GM18508 (cell line): ENCODE results near the gene PSMB7.

Experiments used
- ATAC-seq: cut with Tn5 transposase; IDR thresholded peaks from one replicate; pipeline ENCODE4 v1.9.1; 2021; ENCODE audit warnings: moderate number of reproducible peaks; ENCODE audit not compliant: insufficient read depth, unreplicated experiment

Gene PSMB7

GRCh38 chr9:124332361-124333202 is 82.7 kb downstream of the PSMB7 start:
- no peak for ATAC-seq

DNA sequence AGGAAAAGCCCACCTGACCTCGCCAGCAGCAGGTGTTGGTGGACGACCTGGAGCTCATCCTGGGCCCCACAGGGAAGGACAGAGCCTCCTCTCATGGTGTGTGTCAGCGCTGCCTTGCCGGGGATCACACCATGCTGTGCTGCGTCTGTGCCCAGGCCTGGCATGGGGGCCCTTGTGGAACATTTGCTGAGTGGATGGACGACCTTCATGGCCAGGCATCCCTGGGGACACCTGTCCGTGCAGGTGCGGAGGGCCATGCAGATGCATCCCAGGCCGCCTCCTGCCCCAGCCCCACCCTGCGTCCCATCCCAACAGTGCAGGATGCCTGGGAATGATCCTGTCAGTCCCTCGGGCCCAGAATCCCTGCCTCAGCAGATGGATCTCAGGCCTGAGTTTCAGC is 83.7 kb downstream of the PSMB7 start:
- no peak for ATAC-seq

DNA sequence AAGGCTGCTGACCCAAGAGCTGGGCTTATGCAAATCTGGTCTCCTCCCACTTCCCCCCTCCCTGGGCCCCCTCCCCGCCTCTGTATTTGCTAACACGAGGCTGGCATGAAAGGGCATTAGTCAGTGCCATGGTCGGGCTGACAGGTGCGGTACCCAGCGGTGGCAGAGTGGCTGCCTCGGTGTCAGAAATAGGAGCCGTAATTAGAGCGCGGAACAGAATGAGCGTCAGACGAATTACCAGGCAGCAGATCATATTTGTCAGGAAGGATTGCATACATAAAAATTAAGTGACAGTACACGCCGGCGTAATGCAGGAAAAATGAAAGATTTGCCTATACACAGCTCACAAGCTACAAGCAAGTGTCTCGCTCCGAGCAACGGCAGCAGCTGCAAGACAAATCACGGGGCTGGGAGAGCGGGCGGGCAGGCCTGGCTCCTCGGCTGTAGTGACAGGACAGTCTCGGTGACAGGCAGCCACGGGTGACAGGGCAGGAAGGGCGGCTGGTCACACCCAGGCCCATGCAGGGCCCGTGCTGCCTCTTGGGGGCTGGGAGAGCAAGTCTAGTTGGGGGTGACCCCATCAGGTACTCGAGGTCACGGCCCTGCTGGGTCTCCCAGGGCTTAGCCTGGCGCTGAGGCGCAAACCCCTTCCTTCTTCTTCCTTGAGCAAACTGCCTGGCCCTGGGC is 85.1 kb downstream of the PSMB7 start:
- no peak for ATAC-seq

- no peak for ATAC-seq
These were observed 85.9 kb downstream of the PSMB7 start for GRCh38 chr9:124329206-124329792.

- ATAC-seq, result no peak
These were observed 87.0 kb downstream of the PSMB7 start for GRCh38 chr9:124328285-124328684.

GRCh38 chr9:124327491-124327890 is 87.8 kb downstream of the PSMB7 start:
- ATAC-seq, result no peak

DNA sequence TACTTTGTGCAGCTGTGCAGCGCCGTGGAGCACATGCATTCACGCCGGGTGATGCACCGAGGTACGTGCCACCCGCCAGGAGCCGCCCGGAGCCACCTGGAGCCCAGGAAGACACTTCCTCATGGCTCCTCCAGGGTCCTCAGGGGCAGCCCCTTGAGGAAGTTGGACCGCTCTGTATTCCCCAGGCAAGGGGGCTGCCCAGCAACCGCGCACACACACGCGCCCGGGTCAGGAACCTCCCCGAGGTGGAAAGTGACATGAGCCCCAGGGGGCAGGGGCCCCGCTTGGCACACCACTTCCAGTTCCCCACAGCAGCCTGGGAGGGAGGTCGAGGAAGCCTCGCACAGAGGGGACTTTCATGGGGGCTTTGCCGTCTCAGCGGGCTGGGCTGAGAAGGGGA is 88.9 kb downstream of the PSMB7 start:
- no peak for ATAC-seq

DNA sequence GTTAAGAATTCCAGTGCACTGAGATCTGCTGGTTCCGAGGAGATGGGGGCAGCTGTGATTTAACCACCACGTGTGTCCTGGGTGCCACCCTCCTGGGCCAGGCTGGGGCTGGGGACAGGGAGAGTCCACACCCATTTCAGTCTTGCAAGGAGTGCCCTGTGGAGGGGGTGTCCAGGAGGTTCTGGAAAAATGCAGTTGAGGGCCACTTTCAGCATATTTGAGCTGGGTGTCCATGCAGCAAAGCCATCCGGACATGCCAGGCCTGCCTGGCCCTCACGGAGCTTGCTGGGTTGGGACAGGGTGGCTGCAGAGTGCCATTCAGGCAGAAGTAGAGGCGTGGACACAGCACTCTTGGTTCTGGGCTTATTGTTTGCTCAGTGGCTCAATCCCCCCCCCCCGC is 89.4 kb downstream of the PSMB7 start:
- no peak for ATAC-seq

GRCh38 chr9:124323904-124324303 is 91.3 kb downstream of the PSMB7 start:
- ATAC-seq, result no peak

DNA sequence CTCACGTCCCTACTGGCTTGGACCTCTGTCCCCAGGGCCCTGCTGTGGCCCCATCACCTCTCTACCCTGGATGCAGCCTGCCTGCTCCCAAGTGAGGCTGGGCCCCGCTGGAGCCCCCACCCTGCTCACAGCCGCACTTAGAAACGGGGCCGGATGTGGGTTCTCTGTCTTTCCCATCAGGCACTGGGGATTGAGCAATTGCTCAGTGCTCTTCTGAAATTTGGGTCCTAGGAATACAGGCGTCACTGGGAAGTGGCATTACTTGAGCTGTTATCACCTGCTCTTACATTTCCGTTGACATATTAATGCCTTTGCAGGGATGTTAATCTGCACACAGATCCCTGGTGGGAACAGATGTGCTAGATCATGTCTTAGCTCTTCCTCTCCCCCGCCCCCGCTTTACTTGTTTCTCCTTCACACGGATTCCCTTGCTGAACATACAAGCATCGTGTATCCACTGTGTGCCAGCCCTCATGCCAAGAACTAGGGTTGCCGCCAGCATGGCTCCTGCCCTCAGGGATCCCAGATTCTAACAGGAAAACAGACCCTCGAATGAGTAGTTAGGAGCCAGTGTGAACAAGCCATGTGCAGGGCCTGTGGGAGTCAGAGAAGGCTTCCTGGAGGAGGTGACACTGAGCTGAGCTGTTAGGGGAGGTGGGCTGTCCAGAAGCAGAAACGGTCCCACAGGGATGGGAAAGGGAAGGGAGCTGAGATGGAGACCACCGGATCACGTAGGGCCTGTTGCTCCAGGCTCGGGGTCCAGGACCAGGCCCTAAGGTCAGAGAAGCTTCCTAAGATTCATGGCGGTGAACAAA is 92.4 kb downstream of the PSMB7 start:
- ATAC-seq, result no peak

DNA sequence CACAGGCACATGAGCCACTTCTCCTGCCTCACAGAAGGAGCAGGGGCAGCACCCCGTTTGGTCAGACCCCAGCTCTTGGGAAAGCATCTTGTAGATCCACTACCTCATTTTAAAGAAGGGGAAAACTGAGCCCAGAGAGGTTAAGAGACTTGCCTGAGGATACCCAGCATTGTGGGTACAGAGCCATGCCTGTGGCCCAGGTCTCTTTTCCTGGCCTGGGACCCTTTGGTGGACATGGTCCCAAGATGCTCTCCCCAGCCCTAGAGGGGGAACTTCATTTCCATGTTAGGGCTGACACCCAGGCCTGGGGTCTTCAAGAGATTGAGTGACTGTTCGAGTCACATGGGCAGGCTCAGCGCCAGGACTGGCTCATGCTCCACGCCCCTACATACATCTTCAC is 93.3 kb downstream of the PSMB7 start:
- ATAC-seq, result no peak

DNA sequence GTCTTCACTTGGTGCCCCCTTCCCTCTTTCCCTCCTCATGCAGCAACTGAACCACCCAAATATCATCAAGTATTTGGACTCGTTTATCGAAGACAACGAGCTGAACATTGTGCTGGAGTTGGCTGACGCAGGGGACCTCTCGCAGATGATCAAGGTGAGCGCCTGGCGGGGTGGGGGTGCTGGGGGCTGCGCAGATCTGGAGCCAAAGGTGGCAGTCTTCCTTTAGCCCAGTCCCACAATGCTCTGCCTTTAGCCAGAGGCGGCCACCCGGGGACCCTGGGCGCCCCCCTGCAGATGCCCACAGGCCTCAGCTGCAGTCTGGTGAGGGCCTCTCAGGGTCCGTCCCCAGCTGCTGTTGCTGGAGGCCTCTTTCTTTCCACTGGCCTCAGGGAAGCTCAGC is 93.8 kb downstream of the PSMB7 start:
- ATAC-seq, result no peak

DNA sequence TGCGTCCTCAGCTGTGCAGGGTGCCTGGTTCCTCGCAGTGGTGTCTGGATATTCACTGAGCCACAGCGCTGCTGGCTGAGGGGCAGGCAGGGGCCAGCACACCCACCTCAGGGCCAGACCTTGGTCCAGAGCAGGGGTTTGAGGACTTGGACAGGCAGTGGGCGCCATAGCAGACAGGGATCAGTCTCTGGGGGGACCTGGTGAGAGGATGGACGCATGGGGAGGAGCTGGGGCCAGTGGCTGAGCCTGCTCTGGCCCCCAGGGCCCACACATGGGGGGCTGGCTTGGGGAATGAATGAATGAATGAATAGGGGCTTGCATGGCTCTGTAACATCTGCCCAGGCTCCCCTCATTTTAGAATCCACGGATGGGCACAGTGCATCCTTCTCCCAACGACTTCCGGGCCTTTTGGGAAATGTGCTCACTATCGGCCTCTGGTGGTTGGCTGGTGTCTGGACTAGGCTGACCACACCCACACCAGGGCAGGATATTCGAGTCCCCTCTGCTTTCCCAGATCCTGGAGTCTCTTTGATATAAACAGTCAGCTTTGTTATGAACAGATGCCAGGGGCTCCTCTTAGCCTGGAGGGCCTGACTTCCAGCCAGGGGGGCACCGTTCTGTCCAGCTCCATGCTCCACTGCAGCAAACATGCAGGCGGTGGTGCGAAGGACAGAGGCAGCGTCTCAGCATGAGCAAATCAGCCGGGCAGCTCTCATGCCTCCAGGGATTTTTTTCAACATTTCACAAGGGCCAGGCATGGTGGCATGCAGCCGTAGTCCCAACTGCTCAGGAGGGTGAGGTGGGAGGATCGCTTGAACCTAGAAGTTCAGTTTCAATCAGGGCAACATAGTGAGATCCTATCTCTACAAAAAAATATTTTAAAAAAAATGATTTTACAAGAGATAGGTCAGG is 94.9 kb downstream of the PSMB7 start:
- ATAC-seq, result no peak

GRCh38 chr9:124315882-124316281 is 99.4 kb downstream of the PSMB7 start:
- ATAC-seq, result no peak

DNA sequence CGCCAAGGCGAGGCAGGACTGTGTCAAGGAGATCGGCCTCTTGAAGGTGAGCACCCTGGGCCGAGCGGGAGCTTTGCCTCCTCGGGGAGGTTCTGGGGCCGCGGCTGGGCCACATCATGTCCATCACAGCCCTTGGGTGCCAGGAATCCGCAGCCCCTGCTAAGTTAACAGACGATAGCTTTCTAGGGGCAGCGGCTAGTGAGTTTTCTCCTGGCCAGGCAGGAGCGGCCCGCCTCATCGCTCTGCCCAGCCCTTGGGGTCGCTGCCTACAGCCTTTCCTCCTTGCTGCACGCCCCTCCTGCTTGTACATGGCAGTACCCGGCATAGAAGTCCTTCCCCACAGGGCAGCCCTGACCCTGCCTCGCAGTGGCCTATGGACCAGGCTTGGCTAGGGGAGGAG is 101.3 kb downstream of the PSMB7 start:
- ATAC-seq, result no peak

DNA sequence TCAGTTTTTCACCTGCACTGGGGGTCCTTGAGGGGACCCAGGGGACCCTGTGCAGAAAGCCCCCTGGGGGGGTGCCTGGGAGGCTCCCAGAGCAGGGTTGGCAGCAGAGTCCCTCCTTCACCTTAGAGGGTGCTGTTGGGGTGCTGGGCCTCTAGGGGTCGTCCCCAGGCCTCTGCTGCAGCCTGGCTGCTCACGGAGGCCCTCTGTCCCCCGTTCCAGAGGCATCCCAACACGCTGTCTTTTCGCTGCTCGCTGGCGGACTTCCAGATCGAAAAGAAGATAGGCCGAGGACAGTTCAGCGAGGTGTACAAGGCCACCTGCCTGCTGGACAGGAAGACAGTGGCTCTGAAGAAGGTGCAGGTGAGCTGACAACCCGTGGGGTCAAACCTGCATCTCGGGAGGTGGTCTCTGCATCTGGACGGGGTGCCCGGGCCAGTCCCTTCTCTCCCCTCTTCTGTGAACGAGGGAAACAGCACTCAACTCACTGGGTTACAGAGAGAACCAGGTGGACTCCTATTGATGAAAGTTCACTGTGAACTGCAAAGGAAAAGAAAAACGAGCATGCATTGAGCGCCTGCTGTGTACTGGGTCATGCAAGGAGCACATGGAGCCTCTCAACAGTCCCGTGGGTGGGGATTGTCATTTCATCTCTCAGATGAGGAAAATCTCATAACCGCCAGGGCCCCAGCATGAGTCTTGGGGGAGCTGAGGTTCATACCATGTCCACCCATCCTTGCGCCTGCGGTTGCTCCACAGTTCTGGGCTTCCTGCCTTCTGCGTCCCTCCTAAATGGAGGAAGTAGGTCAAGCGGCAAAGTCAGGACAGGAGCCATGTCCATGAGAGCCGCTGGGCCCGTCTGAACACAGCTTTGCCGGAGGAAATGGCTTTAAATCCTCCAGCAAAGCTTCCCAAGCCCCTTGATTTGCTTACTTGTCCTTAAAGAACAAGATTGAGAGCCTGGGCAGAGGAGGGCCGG is 102.7 kb downstream of the PSMB7 start:
- ATAC-seq, result no peak

DNA sequence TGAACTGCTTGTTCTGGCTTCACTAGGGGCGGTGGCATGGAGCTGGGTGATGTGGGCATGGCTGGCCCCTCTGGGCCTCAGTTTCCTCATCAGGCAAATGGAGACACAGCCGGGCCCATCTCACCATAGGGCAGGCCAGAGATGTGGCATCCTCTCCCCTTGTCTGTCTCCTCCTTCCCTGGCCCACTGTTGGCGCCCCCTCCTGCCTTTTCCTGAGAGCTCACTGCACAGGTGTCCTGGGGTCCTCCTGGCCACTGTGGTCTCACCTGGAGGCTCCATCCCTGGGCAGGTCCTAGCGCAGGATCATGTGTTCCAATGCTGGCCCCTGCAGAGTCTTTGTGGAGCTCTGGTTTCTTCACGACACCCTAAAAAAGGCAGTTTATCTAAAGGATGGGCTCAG is 104.0 kb downstream of the PSMB7 start:
- ATAC-seq, result no peak

GRCh38 chr9:124309667-124310084 is 105.6 kb downstream of the PSMB7 start:
- ATAC-seq, result no peak
